Activated CD8-positive, alpha-beta T cell treated with anti-CD3 and anti-CD28 coated beads for 36 hours (primary cell): ENCODE results near the gene CYBA. TPM values are rescaled to one million over a fixed set of nuclear protein-coding genes. Genes with fewer than 3 reads are reported as not detected.
A peak's percentile ranks its signal among the peaks of the same experiment; 100 is the strongest.

Experiments
- ATAC-seq: fragments of 200-7000 bp; cut with Tn5 transposase; one replicate; pipeline ENCODE4 v1.10.0; 2021; ENCODE audit warnings: mild to moderate bottlenecking, moderate library complexity
- CTCF ChIA-PET: fragments of 350-600 bp; sonication (Branson Sonifier 250); formaldehyde crosslinking; loops from one replicate; lab custom pipeline; 2021; ENCODE audit warnings: antibody characterized with exemption; lab: Charles Lee
- POLR2A ChIA-PET: fragments of 350-600 bp; sonication (Branson Sonifier 250); formaldehyde crosslinking; loops from one replicate; lab custom pipeline; 2021; ENCODE audit warnings: antibody characterized with exemption; lab: Charles Lee
- DNase-seq: peaks from one replicate; pipeline ENCODE4 v3.0.0-alpha.2; 2020
- H3K27ac Mint-ChIP-seq: one replicate; pipeline ENCODE4 v1.8.0; 2021; ENCODE audit warnings: mild to moderate bottlenecking, mixed read lengths
- H3K27me3 Mint-ChIP-seq: one replicate; pipeline ENCODE4 v1.8.0; 2021; ENCODE audit warnings: mixed read lengths
- H3K36me3 Mint-ChIP-seq: one replicate; pipeline ENCODE4 v1.8.0; 2021; ENCODE audit warnings: low read depth, mixed read lengths
- H3K4me1 Mint-ChIP-seq: one replicate; pipeline ENCODE4 v1.8.0; 2021; ENCODE audit warnings: low read depth, mixed read lengths
- H3K4me3 Mint-ChIP-seq: one replicate; pipeline ENCODE4 v1.8.0; 2021; ENCODE audit warnings: mild to moderate bottlenecking, moderate library complexity, mixed read lengths
- H3K9me3 Mint-ChIP-seq: one replicate; pipeline ENCODE4 v1.8.0; 2021; ENCODE audit warnings: mixed read lengths
- intact Hi-C: fragments of 100-400 bp; cut with micrococcal nuclease; formaldehyde crosslinking; loops from one replicate; pipeline ENCODE4 v1.10.0; 2022
- total RNA-seq, 2 experiments: library from RNA; stranded (reverse); gene quantifications; one replicate each; pipeline ENCODE4 v1.2.3, GENCODE V29; 2021
- TF ChIP-seq, protein P1 (sequence below): fragments of 200-600 bp; IDR thresholded peaks from one replicate; pipeline ENCODE4 v1.8.0; 2022; ENCODE audit warnings: antibody characterized with exemption, mild to moderate bottlenecking

CYBA gene
- total RNA-seq = 100 to 1,000 TPM; 230 to 236 TPM

DNA sequence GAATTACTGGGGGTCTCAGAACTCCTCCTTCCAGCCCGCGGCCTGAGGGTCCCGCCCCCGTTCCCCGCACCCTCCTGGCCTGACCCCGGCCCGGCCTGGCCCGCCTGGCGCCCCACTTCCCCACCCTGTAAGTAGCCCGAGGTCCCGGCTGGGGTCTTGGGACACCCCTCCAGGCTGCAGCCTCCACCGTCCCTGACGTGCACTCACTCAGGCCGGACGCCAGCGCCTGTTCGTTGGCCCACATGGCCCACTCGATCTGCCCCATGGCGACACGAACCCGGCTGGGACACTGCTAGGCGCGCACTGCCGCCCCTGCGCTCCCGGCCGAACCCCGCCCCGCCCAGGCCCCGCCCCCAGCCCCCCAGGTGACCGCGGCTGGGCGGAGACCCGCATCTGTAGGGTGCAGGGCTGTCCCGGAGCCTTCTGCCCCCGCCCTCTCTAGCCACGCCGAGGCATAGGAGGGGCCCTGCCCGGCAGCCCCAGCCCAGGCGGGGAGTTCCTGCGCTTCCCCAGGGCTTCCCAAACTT, at the start of gene CYBA:
TSS of gene CYBA (minus strand) at position 305 of the 527 bp plus-strand sequence. CDS start at position 265, 40 bp downstream.
- ChIA-PET CTCF (interaction anchor here (1.5 kb wide), 1 partner anchor 53 kb away, joined by 3 read pairs; no protein-coding TSS in a partner anchor), POLR2A (interaction anchor here (0.7 to 5.5 kb wide), 6 partner anchors 12 to 131 kb away, joined by 3 to 28 read pairs (median 4); partner anchors contain the start of gene IL17C)
- peaks cover 18% of the 10 kb centered on the region for H3K36me3 Mint-ChIP-seq
- no peaks in the 10 kb centered on the region for H3K9me3 Mint-ChIP-seq
- peaks cover 10% of the 10 kb centered on the region for H3K4me1 Mint-ChIP-seq
- peak within 1 kb of the TSS; percentile 87 for H3K4me3 Mint-ChIP-seq
- intact Hi-C loops = no loop called here
- TF ChIP-seq, protein P1, sequence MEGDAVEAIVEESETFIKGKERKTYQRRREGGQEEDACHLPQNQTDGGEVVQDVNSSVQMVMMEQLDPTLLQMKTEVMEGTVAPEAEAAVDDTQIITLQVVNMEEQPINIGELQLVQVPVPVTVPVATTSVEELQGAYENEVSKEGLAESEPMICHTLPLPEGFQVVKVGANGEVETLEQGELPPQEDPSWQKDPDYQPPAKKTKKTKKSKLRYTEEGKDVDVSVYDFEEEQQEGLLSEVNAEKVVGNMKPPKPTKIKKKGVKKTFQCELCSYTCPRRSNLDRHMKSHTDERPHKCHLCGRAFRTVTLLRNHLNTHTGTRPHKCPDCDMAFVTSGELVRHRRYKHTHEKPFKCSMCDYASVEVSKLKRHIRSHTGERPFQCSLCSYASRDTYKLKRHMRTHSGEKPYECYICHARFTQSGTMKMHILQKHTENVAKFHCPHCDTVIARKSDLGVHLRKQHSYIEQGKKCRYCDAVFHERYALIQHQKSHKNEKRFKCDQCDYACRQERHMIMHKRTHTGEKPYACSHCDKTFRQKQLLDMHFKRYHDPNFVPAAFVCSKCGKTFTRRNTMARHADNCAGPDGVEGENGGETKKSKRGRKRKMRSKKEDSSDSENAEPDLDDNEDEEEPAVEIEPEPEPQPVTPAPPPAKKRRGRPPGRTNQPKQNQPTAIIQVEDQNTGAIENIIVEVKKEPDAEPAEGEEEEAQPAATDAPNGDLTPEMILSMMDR = no peak
- no peaks in the 10 kb centered on the region for H3K27me3 Mint-ChIP-seq
- peak; percentile 92 for DNase-seq
- ATAC-seq = peak; percentile 86
- H3K27ac Mint-ChIP-seq = peak within 1 kb of the TSS; percentile 95

DNA sequence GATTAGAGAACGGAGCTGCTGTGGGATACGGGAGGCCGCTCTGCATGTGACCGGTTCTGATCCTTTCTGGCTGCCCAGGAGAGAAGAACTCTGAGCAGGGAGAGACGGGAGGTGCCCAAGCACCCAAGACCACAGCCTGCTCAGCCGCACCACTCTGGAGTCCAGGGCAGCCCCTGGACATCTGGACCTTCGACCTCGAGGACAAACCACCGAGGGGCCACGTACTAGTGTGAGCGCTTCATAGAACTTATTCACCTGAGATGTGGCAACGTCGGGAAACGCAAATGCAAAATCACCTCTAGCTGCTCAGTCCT, 49.4 kb upstream of the CYBA start:
- DNase-seq (no peak), ATAC-seq (no peak)
- CTCF ChIA-PET = interaction anchor here (1.0 to 1.4 kb wide), 3 partner anchors 13 to 100 kb away, joined by 3 to 5 read pairs (median 3); no protein-coding TSS in a partner anchor
- TF ChIP-seq, protein P1 = no peak
- peak overlapping the region; percentile 97 for H3K27ac Mint-ChIP-seq
- H3K9me3 Mint-ChIP-seq = no peaks in the 10 kb centered on the region
- no peaks in the 10 kb centered on the region for H3K27me3 Mint-ChIP-seq
- H3K36me3 Mint-ChIP-seq = peaks cover 38% of the 10 kb centered on the region
- peak overlapping the region; percentile 94 for H3K4me3 Mint-ChIP-seq
- intact Hi-C loops = no loop called here
- POLR2A ChIA-PET = interaction anchor here (1.1 to 8.0 kb wide), 6 partner anchors 9 to 82 kb away, joined by 3 to 61 read pairs (median 8); partner anchors contain the start of genes MVD and SNAI3
- peaks cover 49% of the 10 kb centered on the region for H3K4me1 Mint-ChIP-seq

DNA sequence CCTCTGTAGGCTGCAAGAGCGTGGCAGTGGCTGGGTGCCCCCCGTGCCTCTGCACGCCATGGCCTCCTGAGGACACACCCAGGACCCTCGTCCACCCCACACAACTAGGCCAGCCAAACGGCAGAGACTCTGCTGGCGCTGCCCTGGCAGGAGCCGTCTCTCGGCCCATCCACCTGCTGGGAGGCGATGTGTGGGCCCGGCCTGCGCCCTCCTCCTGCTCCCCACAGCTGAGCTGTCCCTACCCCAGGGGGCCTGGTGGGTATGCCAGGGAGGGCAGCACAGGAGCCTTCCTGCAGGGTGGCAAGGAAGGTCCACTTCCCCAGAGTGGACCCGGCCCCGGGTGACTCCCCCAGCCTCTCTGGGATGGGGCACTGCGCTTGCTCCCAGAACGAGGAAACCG, 48.3 kb upstream of the CYBA start:
- ATAC-seq (no peak), DNase-seq (no peak)
- peaks cover 37% of the 10 kb centered on the region for H3K36me3 Mint-ChIP-seq
- intact Hi-C loops = no loop called here
- H3K9me3 Mint-ChIP-seq = no peaks in the 10 kb centered on the region
- no peak overlapping the region for H3K4me3 Mint-ChIP-seq
- peaks cover 41% of the 10 kb centered on the region for H3K4me1 Mint-ChIP-seq
- TF ChIP-seq, protein P1 = no peak
- H3K27me3 Mint-ChIP-seq = no peaks in the 10 kb centered on the region
- ChIA-PET POLR2A (interaction anchor here (2.4 to 8.0 kb wide), 2 partner anchors 12 to 18 kb away, joined by 9 to 61 read pairs; partner anchors contain the start of gene SNAI3), CTCF (no interaction called here)
- no peak overlapping the region for H3K27ac Mint-ChIP-seq

DNA sequence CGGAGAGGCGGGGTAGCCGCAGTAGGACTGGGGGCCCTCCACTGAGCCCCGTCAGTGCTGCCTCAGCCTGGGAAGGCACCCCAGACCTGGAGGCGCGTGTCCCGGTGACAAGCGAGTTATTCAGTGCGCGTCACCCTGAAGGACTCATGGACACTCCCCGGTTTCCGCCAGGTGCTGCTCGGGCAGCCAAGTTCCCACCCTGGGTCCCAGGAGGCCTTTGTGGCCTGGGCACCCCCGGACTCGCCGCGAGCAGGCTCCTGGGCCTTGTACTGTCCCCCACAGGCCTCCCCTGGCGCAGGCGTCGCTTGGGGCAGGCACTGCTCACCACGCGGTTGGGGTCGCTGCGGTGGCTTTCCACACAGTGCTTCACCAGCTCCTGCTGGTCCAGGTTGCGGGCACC, 47.8 kb upstream of the CYBA start:
- H3K27ac Mint-ChIP-seq = no peak overlapping the region
- peaks cover 37% of the 10 kb centered on the region for H3K4me1 Mint-ChIP-seq
- ATAC-seq (no peak), DNase-seq (no peak)
- no peaks in the 10 kb centered on the region for H3K9me3 Mint-ChIP-seq
- H3K36me3 Mint-ChIP-seq = peaks cover 37% of the 10 kb centered on the region
- ChIA-PET POLR2A (interaction anchor here (0.9 kb wide), 1 partner anchor 52 kb away, joined by 3 read pairs; no protein-coding TSS in a partner anchor), CTCF (no interaction called here)
- TF ChIP-seq, protein P1 = no peak
- no peaks in the 10 kb centered on the region for H3K27me3 Mint-ChIP-seq
- H3K4me3 Mint-ChIP-seq = no peak overlapping the region
- intact Hi-C loops = no loop called here
